H1 (cell line): ENCODE data around the gene CDR2. TPM values are rescaled to one million over a fixed set of nuclear protein-coding genes. Genes with fewer than 3 reads are reported as not detected.

Experiments used
- ASH2L ChIP-seq: fragments of 200-600, 300-600 bp; sonication (generic); IDR thresholded peaks from one replicate; pipeline ENCODE4 v1.7.1; 2017; ENCODE audit warnings: low read length
- BCL11A ChIP-seq, 2 experiments: IDR thresholded peaks; one replicate each; pipeline ENCODE4 v1.6.1; 2011; ENCODE audit warnings: low read depth in 2 of 2, low read length in 2 of 2, mild to moderate bottlenecking in 2 of 2
- CHD1 ChIP-seq: IDR thresholded peaks from 2 replicates; pipeline ENCODE4 v1.6.1; 2012; ENCODE audit warnings: low read depth, low read length, improper control_type of control experiment
- NRF1 ChIP-seq: IDR thresholded peaks from 2 replicates; pipeline ENCODE4 v1.6.1; 2011; ENCODE audit warnings: mild to moderate bottlenecking, low read depth, low read length, improper control_type of control experiment
- RFX5 ChIP-seq: IDR thresholded peaks from 2 replicates; pipeline ENCODE4 v1.6.1; 2011; ENCODE audit warnings: low read depth, low read length, improper control_type of control experiment, borderline replicate concordance
- SIN3A ChIP-seq, 2 experiments: IDR thresholded peaks in 1 of 2; conservative IDR thresholded peaks in 1 of 2; 2 replicates each; pipeline ENCODE4 v1.6.1; 2011 to 2012; ENCODE audit warnings: low read length in 2 of 2, improper control_type of control experiment in 1 of 2, low read depth in 1 of 2, mild to moderate bottlenecking in 1 of 2
- TAF7 ChIP-seq: optimal IDR thresholded peaks from 2 replicates; pipeline ENCODE3; 2011; ENCODE audit warnings: low read depth, mild to moderate bottlenecking, inconsistent platforms, low read length, moderate library complexity, borderline replicate concordance
- polyA plus RNA-seq, 7 experiments: library from polyadenylated mRNA; depleted of rRNA in 3 of 7; stranded (reverse) in 5 of 7; unstranded in 2 of 7; fragments of >200 nt in 5 of 7; fragments of 200-250 nt in 2 of 7; gene quantifications; 1 replicate in 5 of 7; 2 replicates in 1 of 7; 4 replicates in 1 of 7; pipeline versions ENCODE4 v1.2.1 to v1.2.3, GENCODE V29; 2011 to 2013; ENCODE audit warnings: missing spikeins in 2 of 7, mixed read lengths in 2 of 7
- total RNA-seq: library from RNA; stranded (reverse); fragmentation: NEBNext Ultra II Directional; extraction: Animal tissue kit (Norgen Biotek cat#: 25700); gene quantifications from 2 replicates; pipeline ENCODE4 v1.2.1, GENCODE V29; 2021
- TF ChIP-seq, protein P1 (sequence below): fragments of 300-600 bp; sonication (generic); IDR thresholded peaks from 2 replicates; pipeline ENCODE4 v1.7.1; 2012; ENCODE audit warnings: low read length, moderate library complexity, mild to moderate bottlenecking, inconsistent platforms; ENCODE audit not compliant: insufficient replicate concordance
- TF ChIP-seq, protein P2 (sequence below): IDR thresholded peaks from 2 replicates; pipeline ENCODE4 v1.6.1; 2012; ENCODE audit warnings: inconsistent platforms

The CDR2 gene
- total and polyA plus RNA-seq, 2 of the 8 experiments (the other 6 are each of a cell fraction or from before 2014, with no cell fraction given), result 16.3 to 34.9 TPM

DNA sequence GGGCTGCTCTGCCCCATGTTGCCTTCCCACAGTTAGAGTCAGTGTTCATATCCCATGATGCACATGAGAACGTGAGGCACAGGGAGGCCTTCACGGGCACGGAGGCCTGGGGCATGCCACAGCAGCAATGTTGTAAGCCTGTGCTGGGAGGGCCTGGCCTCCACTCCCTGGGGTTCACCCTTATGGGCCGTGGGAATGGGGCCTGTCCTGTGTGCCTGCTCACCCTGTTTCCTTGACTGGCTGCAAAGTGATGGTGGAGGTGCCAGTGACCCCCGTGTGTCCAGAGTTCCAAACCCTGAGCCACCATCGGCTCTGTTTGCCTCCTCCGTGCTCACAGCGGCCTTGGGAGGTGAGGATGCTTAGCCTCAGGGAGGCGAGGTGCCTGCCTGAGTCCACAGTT lies 67.6 kb downstream of the CDR2 start (continued):
- TF ChIP-seq, protein P1, sequence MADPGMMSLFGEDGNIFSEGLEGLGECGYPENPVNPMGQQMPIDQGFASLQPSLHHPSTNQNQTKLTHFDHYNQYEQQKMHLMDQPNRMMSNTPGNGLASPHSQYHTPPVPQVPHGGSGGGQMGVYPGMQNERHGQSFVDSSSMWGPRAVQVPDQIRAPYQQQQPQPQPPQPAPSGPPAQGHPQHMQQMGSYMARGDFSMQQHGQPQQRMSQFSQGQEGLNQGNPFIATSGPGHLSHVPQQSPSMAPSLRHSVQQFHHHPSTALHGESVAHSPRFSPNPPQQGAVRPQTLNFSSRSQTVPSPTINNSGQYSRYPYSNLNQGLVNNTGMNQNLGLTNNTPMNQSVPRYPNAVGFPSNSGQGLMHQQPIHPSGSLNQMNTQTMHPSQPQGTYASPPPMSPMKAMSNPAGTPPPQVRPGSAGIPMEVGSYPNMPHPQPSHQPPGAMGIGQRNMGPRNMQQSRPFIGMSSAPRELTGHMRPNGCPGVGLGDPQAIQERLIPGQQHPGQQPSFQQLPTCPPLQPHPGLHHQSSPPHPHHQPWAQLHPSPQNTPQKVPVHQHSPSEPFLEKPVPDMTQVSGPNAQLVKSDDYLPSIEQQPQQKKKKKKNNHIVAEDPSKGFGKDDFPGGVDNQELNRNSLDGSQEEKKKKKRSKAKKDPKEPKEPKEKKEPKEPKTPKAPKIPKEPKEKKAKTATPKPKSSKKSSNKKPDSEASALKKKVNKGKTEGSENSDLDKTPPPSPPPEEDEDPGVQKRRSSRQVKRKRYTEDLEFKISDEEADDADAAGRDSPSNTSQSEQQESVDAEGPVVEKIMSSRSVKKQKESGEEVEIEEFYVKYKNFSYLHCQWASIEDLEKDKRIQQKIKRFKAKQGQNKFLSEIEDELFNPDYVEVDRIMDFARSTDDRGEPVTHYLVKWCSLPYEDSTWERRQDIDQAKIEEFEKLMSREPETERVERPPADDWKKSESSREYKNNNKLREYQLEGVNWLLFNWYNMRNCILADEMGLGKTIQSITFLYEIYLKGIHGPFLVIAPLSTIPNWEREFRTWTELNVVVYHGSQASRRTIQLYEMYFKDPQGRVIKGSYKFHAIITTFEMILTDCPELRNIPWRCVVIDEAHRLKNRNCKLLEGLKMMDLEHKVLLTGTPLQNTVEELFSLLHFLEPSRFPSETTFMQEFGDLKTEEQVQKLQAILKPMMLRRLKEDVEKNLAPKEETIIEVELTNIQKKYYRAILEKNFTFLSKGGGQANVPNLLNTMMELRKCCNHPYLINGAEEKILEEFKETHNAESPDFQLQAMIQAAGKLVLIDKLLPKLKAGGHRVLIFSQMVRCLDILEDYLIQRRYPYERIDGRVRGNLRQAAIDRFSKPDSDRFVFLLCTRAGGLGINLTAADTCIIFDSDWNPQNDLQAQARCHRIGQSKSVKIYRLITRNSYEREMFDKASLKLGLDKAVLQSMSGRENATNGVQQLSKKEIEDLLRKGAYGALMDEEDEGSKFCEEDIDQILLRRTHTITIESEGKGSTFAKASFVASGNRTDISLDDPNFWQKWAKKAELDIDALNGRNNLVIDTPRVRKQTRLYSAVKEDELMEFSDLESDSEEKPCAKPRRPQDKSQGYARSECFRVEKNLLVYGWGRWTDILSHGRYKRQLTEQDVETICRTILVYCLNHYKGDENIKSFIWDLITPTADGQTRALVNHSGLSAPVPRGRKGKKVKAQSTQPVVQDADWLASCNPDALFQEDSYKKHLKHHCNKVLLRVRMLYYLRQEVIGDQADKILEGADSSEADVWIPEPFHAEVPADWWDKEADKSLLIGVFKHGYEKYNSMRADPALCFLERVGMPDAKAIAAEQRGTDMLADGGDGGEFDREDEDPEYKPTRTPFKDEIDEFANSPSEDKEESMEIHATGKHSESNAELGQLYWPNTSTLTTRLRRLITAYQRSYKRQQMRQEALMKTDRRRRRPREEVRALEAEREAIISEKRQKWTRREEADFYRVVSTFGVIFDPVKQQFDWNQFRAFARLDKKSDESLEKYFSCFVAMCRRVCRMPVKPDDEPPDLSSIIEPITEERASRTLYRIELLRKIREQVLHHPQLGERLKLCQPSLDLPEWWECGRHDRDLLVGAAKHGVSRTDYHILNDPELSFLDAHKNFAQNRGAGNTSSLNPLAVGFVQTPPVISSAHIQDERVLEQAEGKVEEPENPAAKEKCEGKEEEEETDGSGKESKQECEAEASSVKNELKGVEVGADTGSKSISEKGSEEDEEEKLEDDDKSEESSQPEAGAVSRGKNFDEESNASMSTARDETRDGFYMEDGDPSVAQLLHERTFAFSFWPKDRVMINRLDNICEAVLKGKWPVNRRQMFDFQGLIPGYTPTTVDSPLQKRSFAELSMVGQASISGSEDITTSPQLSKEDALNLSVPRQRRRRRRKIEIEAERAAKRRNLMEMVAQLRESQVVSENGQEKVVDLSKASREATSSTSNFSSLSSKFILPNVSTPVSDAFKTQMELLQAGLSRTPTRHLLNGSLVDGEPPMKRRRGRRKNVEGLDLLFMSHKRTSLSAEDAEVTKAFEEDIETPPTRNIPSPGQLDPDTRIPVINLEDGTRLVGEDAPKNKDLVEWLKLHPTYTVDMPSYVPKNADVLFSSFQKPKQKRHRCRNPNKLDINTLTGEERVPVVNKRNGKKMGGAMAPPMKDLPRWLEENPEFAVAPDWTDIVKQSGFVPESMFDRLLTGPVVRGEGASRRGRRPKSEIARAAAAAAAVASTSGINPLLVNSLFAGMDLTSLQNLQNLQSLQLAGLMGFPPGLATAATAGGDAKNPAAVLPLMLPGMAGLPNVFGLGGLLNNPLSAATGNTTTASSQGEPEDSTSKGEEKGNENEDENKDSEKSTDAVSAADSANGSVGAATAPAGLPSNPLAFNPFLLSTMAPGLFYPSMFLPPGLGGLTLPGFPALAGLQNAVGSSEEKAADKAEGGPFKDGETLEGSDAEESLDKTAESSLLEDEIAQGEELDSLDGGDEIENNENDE, result no peak
- TF ChIP-seq BCL11A (IDR thresholded peaks at IDR 0.05; ENCODE audit: low read depth in 2 of 2, low read length in 2 of 2) (no peak), RFX5 (no peak), SIN3A (conservative IDR thresholded peaks at IDR 0.05 in 1 of 2, IDR thresholded peaks at IDR 0.05 in 1 of 2; ENCODE audit: low read depth in 1 of 2, low read length in 2 of 2) (no peak), ASH2L (no peak), TAF7 (no peak), CHD1 (no peak), NRF1 (no peak)
- TF ChIP-seq, protein P2, sequence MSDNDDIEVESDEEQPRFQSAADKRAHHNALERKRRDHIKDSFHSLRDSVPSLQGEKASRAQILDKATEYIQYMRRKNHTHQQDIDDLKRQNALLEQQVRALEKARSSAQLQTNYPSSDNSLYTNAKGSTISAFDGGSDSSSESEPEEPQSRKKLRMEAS, result no peak
